NT2/D1 (cell line): Measurements from ENCODE around the gene ETDC.
"Not testable (repeated sequence)": the region's sequence is repeated elsewhere in the genome, so short reads cannot be mapped to it uniquely, and the experiment has no call there.

ENCODE experiments used
- DNase-seq: peaks from one replicate; pipeline ENCODE4 v3.0.0-alpha.2; 2011; ENCODE audit warnings: low read depth, low spot score
- H3K27me3 ChIP-seq: 2 replicates; pipeline ENCODE4 v1.6.0; 2011; ENCODE audit warnings: mild to moderate bottlenecking; ENCODE audit not compliant: insufficient read length, insufficient read depth
- H3K36me3 ChIP-seq: 2 replicates; pipeline ENCODE4 v1.6.1; 2011; ENCODE audit warnings: mild to moderate bottlenecking, low read length, mixed read lengths; ENCODE audit not compliant: insufficient read depth, insufficient read length
- H3K4me1 ChIP-seq: 2 replicates; pipeline ENCODE4 v1.5.1; 2011; ENCODE audit not compliant: insufficient read depth, insufficient read length
- H3K4me3 ChIP-seq: 2 replicates; pipeline ENCODE4 v1.5.1; 2011; ENCODE audit warnings: low read depth; ENCODE audit not compliant: insufficient read length
- H3K9ac ChIP-seq: 2 replicates; pipeline ENCODE4 v1.6.0; 2011; ENCODE audit warnings: low read depth; ENCODE audit not compliant: insufficient read length
- H3K9me3 ChIP-seq: 2 replicates; pipeline ENCODE4 v1.5.1; 2011; ENCODE audit warnings: mild to moderate bottlenecking, low read length; ENCODE audit not compliant: insufficient read depth
- SUZ12 ChIP-seq: IDR thresholded peaks from 2 replicates; pipeline ENCODE4 v1.6.1; 2011; ENCODE audit not compliant: insufficient read length, insufficient read depth; ENCODE audit errors: extremely low read depth
- YY1 ChIP-seq: IDR thresholded peaks from 2 replicates; pipeline ENCODE4 v1.6.1; 2011; ENCODE audit not compliant: insufficient read length, insufficient read depth
- ZNF274 ChIP-seq: IDR thresholded peaks from 2 replicates; pipeline ENCODE4 v1.6.1; 2011; ENCODE audit warnings: mild to moderate bottlenecking, low read depth, low read length

The ETDC gene

GRCh38 chrX:135295238-135295943 is 13.9 kb upstream of the ETDC start:
- Histone ChIP-seq H3K36me3 (no peaks in the 10 kb centered on the region), H3K4me1 (no peaks in the 10 kb centered on the region), H3K9me3 (no peaks in the 10 kb centered on the region), H3K4me3 (no peak overlapping the region), H3K27me3 (no peaks in the 10 kb centered on the region), H3K9ac (no peak overlapping the region)
- TF ChIP-seq YY1 (no peak), ZNF274 (no peak), SUZ12 (no peak)
- DNase-seq: no peak

DNA sequence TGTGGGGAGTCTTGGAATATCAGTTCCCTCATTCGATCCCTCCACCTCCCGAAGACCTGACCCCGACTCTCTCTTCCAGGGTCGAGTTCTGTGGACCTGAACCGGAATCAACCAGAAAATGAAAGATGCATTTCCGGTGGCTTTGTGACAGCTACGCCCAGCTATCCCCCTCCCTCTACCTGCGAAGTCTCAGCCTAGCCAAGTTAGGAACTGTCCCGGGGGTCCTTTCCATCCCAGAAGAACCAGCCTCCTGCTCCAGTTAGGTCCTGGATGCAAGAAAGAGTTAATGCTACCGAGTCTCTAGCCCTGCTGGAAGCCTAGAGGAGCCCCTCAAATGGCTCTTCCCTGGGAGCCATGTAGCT is 13.4 kb upstream of the ETDC start:
- Histone ChIP-seq H3K36me3 (no peaks in the 10 kb centered on the region), H3K27me3 (no peaks in the 10 kb centered on the region), H3K4me3 (no peak overlapping the region), H3K9ac (no peak overlapping the region), H3K9me3 (no peaks in the 10 kb centered on the region), H3K4me1 (no peaks in the 10 kb centered on the region)
- DNase-seq: no peak
- TF ChIP-seq SUZ12 (no peak), ZNF274 (no peak), YY1 (no peak)

- Histone ChIP-seq H3K4me1 (no peaks in the 10 kb centered on the region), H3K9ac (no peak overlapping the region), H3K9me3 (no peaks in the 10 kb centered on the region), H3K36me3 (no peaks in the 10 kb centered on the region), H3K27me3 (no peaks in the 10 kb centered on the region), H3K4me3 (no peak overlapping the region)
- TF ChIP-seq SUZ12 (no peak), YY1 (no peak), ZNF274 (no peak)
- no peak for DNase-seq
Measured at GRCh38 chrX:135302269-135302873, 6.9 kb upstream of the ETDC start.

- H3K4me1 ChIP-seq: no peaks in the 10 kb centered on the region
- no peak overlapping the region for H3K4me3 ChIP-seq
- DNase-seq: no peak
- H3K9me3 ChIP-seq: no peaks in the 10 kb centered on the region
- H3K36me3 ChIP-seq: no peaks in the 10 kb centered on the region
- H3K27me3 ChIP-seq: no peaks in the 10 kb centered on the region
- H3K9ac ChIP-seq: no peak overlapping the region
- TF ChIP-seq ZNF274: no peak
- TF ChIP-seq YY1: no peak
- no peak for TF ChIP-seq SUZ12
Measured at GRCh38 chrX:135304741-135305140, 4.5 kb upstream of the ETDC start.

DNA sequence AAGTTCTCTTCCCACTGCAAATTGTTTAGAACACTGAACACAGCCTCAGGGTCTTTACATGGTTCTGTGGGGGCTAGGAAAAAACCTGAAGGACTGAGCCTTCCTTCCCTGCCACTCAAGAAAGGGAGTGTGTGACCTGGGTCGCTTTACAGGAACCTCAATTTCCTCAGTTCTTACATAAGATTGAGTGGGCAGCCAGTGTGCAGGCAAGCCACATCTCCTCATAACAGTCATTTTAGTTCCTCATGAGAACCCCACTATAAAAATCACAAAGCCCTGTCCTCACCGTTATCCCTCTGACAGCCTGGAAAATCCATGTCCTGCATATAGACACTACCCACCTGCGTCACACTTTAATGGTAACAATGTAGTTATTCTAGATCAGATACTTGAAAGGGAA is 2.1 kb upstream of the ETDC start:
- Histone ChIP-seq H3K27me3 (no peaks in the 10 kb centered on the region), H3K9ac (no peak overlapping the region), H3K4me3 (no peak overlapping the region), H3K36me3 (no peaks in the 10 kb centered on the region), H3K9me3 (no peaks in the 10 kb centered on the region), H3K4me1 (no peaks in the 10 kb centered on the region)
- TF ChIP-seq ZNF274: no peak
- no peak for TF ChIP-seq YY1
- TF ChIP-seq SUZ12: no peak
- DNase-seq: no peak

DNA sequence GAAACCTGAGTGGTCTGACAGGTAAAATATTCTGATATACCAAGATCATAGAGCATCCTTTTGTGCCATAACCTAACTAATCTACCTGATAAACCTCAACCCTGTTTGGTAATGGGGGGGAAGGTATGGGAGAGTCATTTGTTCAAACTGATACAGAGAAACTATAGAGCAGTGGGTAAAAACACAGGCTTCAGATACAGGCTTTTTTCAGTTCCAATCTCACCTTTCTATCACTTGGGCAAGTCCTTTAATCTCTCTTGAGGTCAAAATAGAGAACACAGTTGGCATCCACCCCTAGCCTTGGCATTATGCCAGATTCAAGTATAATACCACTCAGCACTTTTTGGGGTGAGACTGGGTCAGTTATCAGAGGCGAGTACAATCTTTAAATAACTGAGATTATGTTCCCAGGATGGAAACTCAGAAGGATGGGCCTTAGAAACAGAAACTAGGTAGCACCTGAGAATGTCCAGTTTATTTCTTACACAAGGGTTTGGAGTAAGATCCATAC is 880 bp upstream of the ETDC start:
- H3K4me3 ChIP-seq: no peak overlapping the region
- no peaks in the 10 kb centered on the region for H3K36me3 ChIP-seq
- H3K27me3 ChIP-seq: no peaks in the 10 kb centered on the region
- H3K9ac ChIP-seq: no peak overlapping the region
- H3K9me3 ChIP-seq: no peaks in the 10 kb centered on the region
- DNase-seq: no peak
- TF ChIP-seq ZNF274 (no peak), YY1 (no peak), SUZ12 (no peak)
- no peaks in the 10 kb centered on the region for H3K4me1 ChIP-seq

- no peaks in the 10 kb centered on the region for H3K27me3 ChIP-seq
- H3K4me3 ChIP-seq: no peak overlapping the region
- TF ChIP-seq ZNF274: no peak
- TF ChIP-seq YY1: no peak
- TF ChIP-seq SUZ12: no peak
- H3K4me1 ChIP-seq: no peaks in the 10 kb centered on the region
- no peaks in the 10 kb centered on the region; the same call in 1 of the 2 replicates for H3K9me3 ChIP-seq
- no peaks in the 10 kb centered on the region for H3K36me3 ChIP-seq
- DNase-seq: no peak
- H3K9ac ChIP-seq: no peak overlapping the region
Measured at GRCh38 chrX:135315864-135316263, 6.6 kb downstream of the ETDC start.

- no peaks in the 10 kb centered on the region for H3K4me1 ChIP-seq
- no peak for DNase-seq
- no peaks in the 10 kb centered on the region for H3K36me3 ChIP-seq
- H3K9ac ChIP-seq: no peak overlapping the region
- TF ChIP-seq ZNF274: no peak
- TF ChIP-seq SUZ12: no peak
- no peak for TF ChIP-seq YY1
- H3K4me3 ChIP-seq: no peak overlapping the region
- H3K27me3 ChIP-seq: no peaks in the 10 kb centered on the region
- H3K9me3 ChIP-seq: peaks cover 11% of the 10 kb centered on the region; the same call in 1 of the 2 replicates
Measured at GRCh38 chrX:135324463-135324862, 15.2 kb downstream of the ETDC start.

GRCh38 chrX:135325036-135325818 is 15.9 kb downstream of the ETDC start:
- DNase-seq, H3K9ac ChIP-seq, H3K27me3 ChIP-seq, H3K36me3 ChIP-seq, H3K4me3 ChIP-seq, H3K4me1 ChIP-seq: not testable (repeated sequence)
- H3K9me3 ChIP-seq: peaks cover 11% of the 10 kb centered on the region; the same call in 1 of the 2 replicates
